Lower lobe of right lung (tissue), 2 donors: Measurements from ENCODE around the gene SNRPD1. TPM values are rescaled to one million over a fixed set of nuclear protein-coding genes. Genes with fewer than 3 reads are reported as not detected.
"Not testable (repeated sequence)": the region's sequence is repeated elsewhere in the genome, so short reads cannot be mapped to it uniquely, and the experiment has no call there.

Source experiments
- ATAC-seq, 2 donors: fragments of 200-7000 bp; cut with Tn5 transposase; one replicate each; pipeline ENCODE4 v1.9.1; 2020 to 2022; ENCODE audit warnings: mild to moderate bottlenecking in 2 of 2, moderate library complexity in 2 of 2
- DNase-seq: peaks from one replicate; pipeline ENCODE4 v3.0.0-alpha.2; 2020
- H3K27ac ChIP-seq: fragments of 200-600 bp; one replicate; pipeline ENCODE4 v1.8.0; 2022
- H3K27me3 ChIP-seq: fragments of 200-600 bp; one replicate; pipeline ENCODE4 v1.8.0; 2022; ENCODE audit warnings: low read depth
- H3K36me3 ChIP-seq: fragments of 200-600 bp; one replicate; pipeline ENCODE4 v1.8.0; 2022; ENCODE audit warnings: mild to moderate bottlenecking
- H3K4me1 ChIP-seq: fragments of 200-600 bp; one replicate; pipeline ENCODE4 v1.8.0; 2022
- H3K4me3 ChIP-seq: fragments of 200-600 bp; one replicate; pipeline ENCODE4 v1.8.0; 2022; ENCODE audit warnings: mild to moderate bottlenecking
- H3K9me3 ChIP-seq: fragments of 200-600 bp; one replicate; pipeline ENCODE4 v1.8.0; 2022
- intact Hi-C: fragments of 100-400 bp; cut with DNase I; formaldehyde crosslinking; loops from one replicate; pipeline ENCODE4 v1.11.0; 2022
- total RNA-seq: library from RNA; stranded (reverse); fragmentation: NEBNext Ultra II Directional; extraction: Animal tissue kit (Norgen Biotek cat#: 25700); gene quantifications from one replicate; pipeline ENCODE4 v1.2.1, GENCODE V29; 2021
- TF ChIP-seq, protein P1 (sequence below): fragments of 200-600 bp; IDR thresholded peaks from one replicate; pipeline ENCODE4 v1.8.0; 2022; ENCODE audit warnings: antibody characterized with exemption, mild to moderate bottlenecking
- donor health status: DM: no; HTN: yes; CAD: no; lungs with severe emphysema.

The SNRPD1 gene
- total RNA-seq, 1 donor from 2014 or later = 29.3 TPM

DNA sequence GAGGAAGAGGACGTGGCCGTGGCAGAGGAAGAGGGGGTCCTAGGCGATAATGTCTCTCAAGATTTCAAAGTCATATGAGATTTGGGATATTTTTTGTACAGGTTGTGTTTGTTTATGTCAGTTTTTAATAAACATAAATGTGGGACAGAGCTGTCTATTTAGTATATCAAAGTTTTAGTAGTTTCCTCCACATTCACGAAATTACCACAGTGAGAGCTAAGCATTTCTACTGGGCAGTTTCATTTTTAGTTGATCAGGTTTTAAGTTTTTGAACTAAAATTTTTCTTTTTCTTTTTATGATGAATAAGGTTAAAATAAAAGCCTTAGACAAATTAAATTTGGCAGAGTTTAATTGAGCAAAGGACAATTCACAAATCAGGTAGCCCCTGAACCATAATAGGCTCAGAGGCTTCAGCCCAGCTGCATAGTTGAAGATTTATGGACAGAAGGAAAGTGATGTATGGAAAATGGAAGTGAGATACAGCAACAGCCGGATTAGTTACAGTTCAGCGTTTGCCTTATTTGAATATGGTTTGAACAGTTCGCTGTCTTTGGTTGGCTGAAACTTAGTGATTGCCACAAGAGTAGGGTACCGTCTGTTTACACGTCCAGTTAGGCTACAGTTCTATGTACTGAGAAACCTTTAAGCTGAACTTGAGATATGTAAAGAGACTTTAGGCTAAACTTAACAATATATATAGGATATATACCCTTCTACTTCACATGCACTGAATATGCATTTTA, 17.1 kb downstream of the SNRPD1 start:
- H3K9me3 ChIP-seq = no peaks in the 10 kb centered on the region
- no peaks in the 10 kb centered on the region for H3K27me3 ChIP-seq
- peaks cover 77% of the 10 kb centered on the region for H3K36me3 ChIP-seq
- no peaks in the 10 kb centered on the region for H3K4me1 ChIP-seq
- DNase-seq = no peak
- intact Hi-C loops = no loop called here
- no peak overlapping the region for H3K4me3 ChIP-seq
- H3K27ac ChIP-seq = no peak overlapping the region
- no peak for ATAC-seq
- TF ChIP-seq, protein P1, sequence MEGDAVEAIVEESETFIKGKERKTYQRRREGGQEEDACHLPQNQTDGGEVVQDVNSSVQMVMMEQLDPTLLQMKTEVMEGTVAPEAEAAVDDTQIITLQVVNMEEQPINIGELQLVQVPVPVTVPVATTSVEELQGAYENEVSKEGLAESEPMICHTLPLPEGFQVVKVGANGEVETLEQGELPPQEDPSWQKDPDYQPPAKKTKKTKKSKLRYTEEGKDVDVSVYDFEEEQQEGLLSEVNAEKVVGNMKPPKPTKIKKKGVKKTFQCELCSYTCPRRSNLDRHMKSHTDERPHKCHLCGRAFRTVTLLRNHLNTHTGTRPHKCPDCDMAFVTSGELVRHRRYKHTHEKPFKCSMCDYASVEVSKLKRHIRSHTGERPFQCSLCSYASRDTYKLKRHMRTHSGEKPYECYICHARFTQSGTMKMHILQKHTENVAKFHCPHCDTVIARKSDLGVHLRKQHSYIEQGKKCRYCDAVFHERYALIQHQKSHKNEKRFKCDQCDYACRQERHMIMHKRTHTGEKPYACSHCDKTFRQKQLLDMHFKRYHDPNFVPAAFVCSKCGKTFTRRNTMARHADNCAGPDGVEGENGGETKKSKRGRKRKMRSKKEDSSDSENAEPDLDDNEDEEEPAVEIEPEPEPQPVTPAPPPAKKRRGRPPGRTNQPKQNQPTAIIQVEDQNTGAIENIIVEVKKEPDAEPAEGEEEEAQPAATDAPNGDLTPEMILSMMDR = no peak

DNA sequence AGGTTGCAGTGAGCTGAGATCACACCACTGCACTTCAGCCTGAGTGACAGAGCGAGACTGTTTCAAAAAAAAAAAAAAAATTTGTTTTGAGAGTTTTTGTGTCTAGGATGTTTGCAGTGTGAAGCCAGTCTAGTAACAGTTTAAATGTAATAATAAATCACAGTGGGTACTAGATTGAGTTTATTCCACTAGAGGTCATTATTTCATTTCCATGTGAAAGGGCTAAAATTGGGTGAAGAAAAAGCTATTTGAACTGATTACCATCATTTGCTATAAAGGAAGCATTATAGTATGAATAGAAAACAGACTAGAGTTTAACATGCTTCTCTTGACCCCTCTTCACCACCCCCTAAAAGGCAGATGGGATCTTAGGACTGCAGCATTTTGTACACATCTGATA, 20.3 kb downstream of the SNRPD1 start:
- no peaks in the 10 kb centered on the region for H3K4me1 ChIP-seq
- no peak for ATAC-seq
- H3K27me3 ChIP-seq = no peaks in the 10 kb centered on the region
- no peak for DNase-seq
- H3K27ac ChIP-seq = no peak overlapping the region
- TF ChIP-seq, protein P1 = no peak
- no peak overlapping the region for H3K4me3 ChIP-seq
- intact Hi-C loops = no loop called here
- H3K36me3 ChIP-seq = peaks cover 47% of the 10 kb centered on the region
- no peaks in the 10 kb centered on the region for H3K9me3 ChIP-seq

DNA sequence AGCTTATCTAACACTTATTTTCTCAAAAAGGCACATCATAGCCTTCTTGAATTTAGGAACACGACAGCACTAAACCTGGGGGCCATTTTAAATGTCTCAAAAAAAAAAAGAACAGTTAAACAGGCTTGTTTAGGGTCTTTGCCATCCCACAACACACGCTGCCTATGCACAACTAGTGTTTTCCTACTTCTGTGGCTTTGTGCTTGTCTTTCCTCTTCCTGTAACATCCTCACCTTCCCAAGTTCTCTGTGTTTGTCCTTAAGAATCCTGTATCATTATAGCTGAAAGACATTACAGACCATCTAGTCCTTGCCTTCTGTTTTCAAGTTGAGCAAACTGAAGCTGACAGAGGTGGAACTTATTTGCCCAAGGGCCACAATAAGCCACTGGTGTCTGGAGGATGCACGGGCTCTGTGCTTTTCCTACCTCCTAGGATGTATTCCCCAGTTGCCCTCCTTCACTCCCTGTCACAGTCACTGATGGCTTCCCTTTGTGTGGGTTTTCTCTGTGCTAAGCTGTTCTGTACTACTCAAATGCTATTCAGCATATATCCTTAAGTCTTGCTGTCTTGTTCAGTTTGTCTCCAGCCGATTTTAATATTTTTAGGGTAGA, 22.6 kb downstream of the SNRPD1 start:
- H3K27ac ChIP-seq = no peak overlapping the region
- no peaks in the 10 kb centered on the region for H3K4me1 ChIP-seq
- TF ChIP-seq, protein P1 = no peak
- no peaks in the 10 kb centered on the region for H3K9me3 ChIP-seq
- peaks cover 26% of the 10 kb centered on the region for H3K36me3 ChIP-seq
- intact Hi-C loops = no loop called here
- no peak overlapping the region for H3K4me3 ChIP-seq
- ATAC-seq (no peak), DNase-seq (no peak)
- H3K27me3 ChIP-seq = no peaks in the 10 kb centered on the region

DNA sequence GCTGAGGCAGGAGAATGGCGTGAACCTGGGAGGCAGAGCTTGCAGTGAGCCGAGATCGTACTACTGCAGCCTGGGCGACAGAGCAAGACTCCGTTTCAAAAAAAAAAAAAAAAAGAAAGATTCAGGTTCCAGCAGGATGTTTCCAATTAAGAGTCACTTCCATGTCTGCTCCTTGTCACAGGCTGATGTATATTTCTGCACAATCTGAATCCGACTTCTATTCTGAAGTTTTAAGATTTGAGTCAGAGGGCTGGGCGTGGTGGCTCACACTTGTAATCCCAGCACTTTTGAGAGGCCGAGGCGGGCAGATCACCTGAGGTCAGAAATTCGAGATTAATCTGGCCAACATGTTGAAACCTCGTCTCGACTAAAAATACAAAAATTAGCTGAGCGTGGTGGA, 24.7 kb downstream of the SNRPD1 start:
- DNase-seq (no peak), ATAC-seq (no peak)
- Histone ChIP-seq H3K36me3 (peaks cover 5% of the 10 kb centered on the region), H3K27me3 (no peaks in the 10 kb centered on the region), H3K9me3 (no peaks in the 10 kb centered on the region), H3K4me3 (no peak overlapping the region), H3K27ac (no peak overlapping the region), H3K4me1 (no peaks in the 10 kb centered on the region)
- intact Hi-C loops = no loop called here
- TF ChIP-seq, protein P1 = no peak

DNA sequence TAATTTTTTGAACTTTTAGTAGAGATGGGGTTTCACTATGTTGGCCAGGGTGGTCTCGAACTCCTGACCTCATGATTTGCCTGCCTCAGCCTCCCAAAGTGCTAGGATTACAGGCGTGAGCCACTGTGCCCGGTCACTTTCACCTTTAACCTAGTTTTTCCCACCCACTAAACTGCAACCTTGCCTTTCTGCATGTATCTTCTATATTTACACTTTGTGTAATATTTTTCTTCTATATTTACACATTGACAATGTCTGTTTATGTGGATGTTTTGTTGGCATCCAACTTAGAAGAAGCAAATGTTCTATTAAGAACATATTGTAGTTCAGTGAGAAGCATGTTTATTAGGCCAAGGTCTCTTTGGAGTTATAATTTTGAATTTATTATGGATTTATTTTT, 26.7 kb downstream of the SNRPD1 start:
- TF ChIP-seq, protein P1 = no peak
- no peak for DNase-seq
- no peaks in the 10 kb centered on the region for H3K4me1 ChIP-seq

DNA sequence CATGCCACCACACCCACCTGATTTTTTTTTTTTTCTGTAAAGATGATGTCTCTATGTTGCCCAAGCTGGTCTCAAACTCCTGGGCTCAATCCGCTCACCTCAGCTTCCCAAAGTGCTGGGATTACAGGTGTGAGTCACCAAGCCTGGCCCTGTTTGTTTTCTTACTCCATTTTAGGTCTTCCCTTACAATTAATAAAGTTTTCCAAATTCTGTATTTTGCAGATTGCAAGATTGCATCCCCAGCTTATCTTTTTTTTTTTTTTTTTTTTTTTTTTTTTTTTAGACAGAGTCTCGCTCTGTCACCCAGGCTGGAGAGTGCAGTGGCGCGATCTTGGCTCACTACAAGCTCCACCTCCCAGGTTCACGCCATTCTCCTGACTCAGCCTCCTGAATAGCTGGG, 28.3 kb downstream of the SNRPD1 start:
- H3K36me3 ChIP-seq, DNase-seq, H3K27me3 ChIP-seq, H3K4me3 ChIP-seq, H3K9me3 ChIP-seq, H3K4me1 ChIP-seq, intact Hi-C loops, H3K27ac ChIP-seq, ATAC-seq: not testable (repeated sequence)

More for the DNA sequence above, 26.7 kb downstream of the SNRPD1 start:
- Histone ChIP-seq H3K27me3 (no peaks in the 10 kb centered on the region), H3K36me3 (no peaks in the 10 kb centered on the region), H3K4me3 (no peak overlapping the region), H3K27ac (no peak overlapping the region), H3K9me3 (no peaks in the 10 kb centered on the region)
- intact Hi-C loops = no loop called here
- ATAC-seq = no peak
